OCI-LY3 (cell line): ENCODE measurements around the gene ADGRV1.

Experiments
- H2AFZ ChIP-seq: fragments of 200-600, 300-600 bp; shearing (Covaris generic); 2 replicates; pipeline ENCODE4 v1.6.0; 2014; ENCODE audit warnings: antibody characterized with exemption, low read depth, low read length
- H3K27ac ChIP-seq: fragments of 200-600, 300-600 bp; sonication (generic); 2 replicates; pipeline ENCODE4 v1.5.1; 2014; ENCODE audit warnings: mild to moderate bottlenecking, low read length, moderate library complexity, mixed read lengths
- H3K27me3 ChIP-seq: fragments of 200-600, 300-600 bp; sonication (generic); 2 replicates; pipeline ENCODE4 v1.6.1; 2014; ENCODE audit warnings: low read depth, low read length, mixed read lengths
- H3K36me3 ChIP-seq: fragments of 200-600, 300-600 bp; sonication (generic); replicated peaks from 2 replicates; pipeline ENCODE3; 2014; ENCODE audit warnings: low read depth, low read length, mixed read lengths
- H3K4me1 ChIP-seq: fragments of 300-600, 200-600 bp; sonication (generic); 2 replicates; pipeline ENCODE4 v1.6.1; 2014; ENCODE audit warnings: low read length, mixed read lengths
- H3K4me2 ChIP-seq: fragments of 200-600, 300-600 bp; sonication (generic); 2 replicates; pipeline ENCODE4 v1.6.1; 2014; ENCODE audit warnings: low read length, mixed read lengths
- H3K4me3 ChIP-seq: fragments of 300-600, 200-600 bp; sonication (generic); 2 replicates; pipeline ENCODE4 v1.5.1; 2014; ENCODE audit warnings: antibody characterized with exemption, mild to moderate bottlenecking, low read length, moderate library complexity
- H3K79me2 ChIP-seq: fragments of 300-600, 200-600 bp; shearing (Covaris generic); 2 replicates; pipeline ENCODE4 v1.6.1; 2014; ENCODE audit warnings: mild to moderate bottlenecking, low read length, mixed read lengths
- H3K9ac ChIP-seq: fragments of 300-600, 200-600 bp; shearing (Covaris generic); 2 replicates; pipeline ENCODE4 v1.6.0; 2014; ENCODE audit warnings: mild to moderate bottlenecking, low read length, moderate library complexity
- H3K9me3 ChIP-seq: fragments of 200-600, 300-600 bp; shearing (Covaris generic); 2 replicates; pipeline ENCODE4 v1.6.1; 2014; ENCODE audit warnings: low read length, mixed read lengths; ENCODE audit not compliant: insufficient read depth
- H4K20me1 ChIP-seq: fragments of 200-600, 300-600 bp; sonication (generic); 2 replicates; pipeline ENCODE4 v1.6.1; 2016; ENCODE audit warnings: low read length, mixed read lengths; ENCODE audit not compliant: insufficient read depth
- CTCF ChIP-seq: fragments of 200-600, 300-600 bp; sonication (generic); IDR thresholded peaks from 2 replicates; pipeline ENCODE4 v1.5.1; 2014; ENCODE audit warnings: antibody characterized with exemption, low read length, low read depth
- EZH2phosphoT487 ChIP-seq: fragments of 200-600 bp; shearing (Covaris generic); IDR thresholded peaks from 2 replicates; pipeline ENCODE4 v1.6.1; 2018; ENCODE audit warnings: antibody characterized with exemption, mixed run types, low read depth

Gene ADGRV1

GRCh38 chr5:90739567-90739966 lies 181.0 kb downstream of the ADGRV1 start:
- no peak for TF ChIP-seq EZH2phosphoT487
- no peak for TF ChIP-seq CTCF
- H3K4me3 ChIP-seq = no peak overlapping the region
- H3K9ac ChIP-seq = no peak overlapping the region
- H3K9me3 ChIP-seq = no peaks in the 10 kb centered on the region
- no peaks in the 10 kb centered on the region for H3K36me3 ChIP-seq
- H4K20me1 ChIP-seq = no peaks in the 10 kb centered on the region
- H3K27me3 ChIP-seq = no peaks in the 10 kb centered on the region
- no peak overlapping the region for H3K27ac ChIP-seq
- H3K4me2 ChIP-seq = no peak overlapping the region
- no peak overlapping the region for H2AFZ ChIP-seq
- no peaks in the 10 kb centered on the region for H3K4me1 ChIP-seq
- no peaks in the 10 kb centered on the region for H3K79me2 ChIP-seq

- Histone ChIP-seq H3K27ac (no peak overlapping the region), H3K9ac (no peak overlapping the region), H3K79me2 (no peaks in the 10 kb centered on the region), H4K20me1 (no peaks in the 10 kb centered on the region), H3K27me3 (no peaks in the 10 kb centered on the region), H3K9me3 (no peaks in the 10 kb centered on the region), H3K4me2 (no peak overlapping the region), H2AFZ (no peak overlapping the region), H3K36me3 (no peaks in the 10 kb centered on the region), H3K4me1 (no peaks in the 10 kb centered on the region), H3K4me3 (no peak overlapping the region)
- TF ChIP-seq CTCF = no peak
- no peak for TF ChIP-seq EZH2phosphoT487
Measured at GRCh38 chr5:90740244-90740799, 181.7 kb downstream of the ADGRV1 start.

GRCh38 chr5:90741022-90741564 lies 182.5 kb downstream of the ADGRV1 start:
- Histone ChIP-seq H3K4me2 (no peak overlapping the region), H3K27ac (no peak overlapping the region), H2AFZ (no peak overlapping the region), H3K9ac (no peak overlapping the region), H3K27me3 (no peaks in the 10 kb centered on the region), H3K4me1 (no peaks in the 10 kb centered on the region), H3K36me3 (no peaks in the 10 kb centered on the region), H3K4me3 (no peak overlapping the region), H4K20me1 (no peaks in the 10 kb centered on the region), H3K9me3 (no peaks in the 10 kb centered on the region), H3K79me2 (no peaks in the 10 kb centered on the region)
- no peak for TF ChIP-seq CTCF
- no peak for TF ChIP-seq EZH2phosphoT487

- TF ChIP-seq EZH2phosphoT487 (no peak), CTCF (no peak)
- Histone ChIP-seq H3K36me3 (no peaks in the 10 kb centered on the region), H3K9ac (no peak overlapping the region), H4K20me1 (no peaks in the 10 kb centered on the region), H3K27ac (no peak overlapping the region), H2AFZ (no peak overlapping the region), H3K9me3 (no peaks in the 10 kb centered on the region), H3K4me2 (no peak overlapping the region), H3K27me3 (no peaks in the 10 kb centered on the region), H3K79me2 (no peaks in the 10 kb centered on the region), H3K4me3 (no peak overlapping the region), H3K4me1 (no peaks in the 10 kb centered on the region)
Measured at GRCh38 chr5:90746119-90746518, 187.5 kb downstream of the ADGRV1 start.
